ENCODE data around the gene P2RY11.

Gene P2RY11
- 9.4 to 13.3 (median 11.4) reads per million in 4 donors for total RNA-seq

DNA sequence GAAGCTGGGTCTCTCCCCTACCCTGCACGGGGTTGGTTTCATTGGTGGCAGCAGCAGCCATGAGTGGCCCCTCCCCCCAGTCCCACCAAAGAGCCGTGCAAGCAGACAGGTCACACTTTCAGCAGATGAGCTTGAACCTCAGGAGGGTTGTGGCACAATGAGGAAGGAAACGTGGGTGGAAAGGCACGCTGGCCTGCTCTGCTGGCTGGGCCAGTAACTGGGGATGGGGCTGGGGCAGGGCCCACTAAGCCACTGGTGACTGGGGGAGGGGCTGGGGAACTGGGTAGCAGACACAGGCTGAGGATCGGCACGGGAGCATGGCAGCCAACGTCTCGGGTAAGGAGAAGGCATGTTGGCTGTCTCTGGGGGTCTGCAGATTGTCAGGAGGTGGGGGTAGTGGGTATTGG lies at the start of gene P2RY11:
Gene P2RY11 (plus strand): TSS at position 289 of the 407 bp plus-strand sequence. CDS start 29 bp downstream, at position 318.
- peak in 1 of 5 donors; percentile 60 for DNase-seq

GRCh38 chr19:10061717-10062310 lies 49.7 kb upstream of the P2RY11 start:
- no peak for DNase-seq

DNA sequence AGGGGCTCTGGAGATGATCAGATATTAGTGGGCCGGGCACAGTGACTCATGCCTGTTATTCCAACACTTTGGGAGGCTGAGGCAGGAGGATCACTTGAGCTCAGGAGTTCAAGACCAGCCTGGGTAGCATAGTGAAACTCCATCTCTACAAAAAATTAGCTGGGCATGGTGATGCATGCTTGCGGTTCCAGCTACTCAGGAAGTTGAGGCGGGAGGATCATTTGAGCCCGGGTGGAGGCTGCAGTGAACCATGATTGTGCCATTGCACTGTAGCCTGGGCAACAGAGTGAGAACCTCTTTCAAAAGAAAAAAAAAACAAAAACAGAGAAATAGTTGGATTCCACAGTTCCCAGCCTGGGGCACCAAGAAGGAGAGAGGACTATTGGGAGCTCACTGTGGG lies 43.3 kb upstream of the P2RY11 start:
- DNase-seq: no peak

- no peak for DNase-seq
Observed at GRCh38 chr19:10069046-10069445, 42.4 kb upstream of the P2RY11 start.

DNA sequence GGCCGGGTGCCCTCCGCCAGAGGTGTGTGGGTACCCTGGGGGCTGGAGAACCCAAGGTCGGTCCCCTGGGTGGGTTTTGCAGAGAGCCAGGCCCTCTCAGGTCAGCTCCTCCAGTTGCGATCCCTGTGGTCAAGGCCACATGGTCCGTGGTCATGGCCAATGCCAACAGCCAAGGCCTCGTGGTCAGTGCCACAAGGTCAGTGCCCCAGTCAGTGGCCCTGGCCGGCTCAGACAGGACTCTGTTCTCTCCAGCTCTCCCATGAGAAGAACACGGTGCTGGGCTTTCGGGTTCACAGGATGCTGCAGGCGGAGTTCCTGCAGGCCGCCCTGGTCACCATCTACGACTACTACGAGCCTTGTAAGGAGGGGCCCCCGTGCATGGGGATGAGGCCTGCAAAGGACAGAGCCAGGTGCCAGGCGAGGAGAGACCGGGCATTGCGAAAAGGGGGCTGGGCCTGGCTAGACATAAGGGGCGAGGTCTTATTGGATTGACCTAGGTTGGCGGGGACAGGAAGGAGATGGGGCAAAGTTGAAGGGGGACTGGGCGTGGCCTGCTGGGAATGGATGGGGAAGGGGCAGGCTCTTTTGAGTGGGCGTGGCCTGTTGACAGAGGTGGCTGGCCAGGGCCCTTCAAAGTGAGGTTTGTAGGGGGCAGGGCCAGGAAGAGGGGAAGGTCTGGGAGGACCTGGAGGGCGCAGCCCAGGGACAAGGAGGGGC lies 40.6 kb upstream of the P2RY11 start:
- DNase-seq: no peak

DNA sequence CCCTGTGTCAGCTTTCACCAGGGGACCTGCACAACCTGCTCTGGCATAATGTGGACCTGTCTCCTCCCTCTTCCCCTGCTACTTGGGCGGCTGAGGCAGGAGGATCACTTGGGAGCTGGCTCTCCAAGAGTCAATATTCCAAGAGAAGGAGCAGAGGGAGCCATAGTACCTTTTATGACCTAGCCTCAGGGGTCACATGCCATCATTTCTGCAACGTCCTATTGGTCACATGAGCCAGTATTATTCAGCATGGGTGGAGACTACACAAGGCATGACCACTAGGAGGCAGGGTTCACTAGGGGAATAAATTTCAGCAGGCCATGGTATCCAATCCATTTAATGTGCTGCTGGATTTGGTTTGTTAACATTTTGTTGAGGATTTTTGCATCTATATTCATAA lies 37.3 kb upstream of the P2RY11 start:
- DNase-seq: peak in 3 of 5 donors; percentile 17 to 60 (median 42)

DNA sequence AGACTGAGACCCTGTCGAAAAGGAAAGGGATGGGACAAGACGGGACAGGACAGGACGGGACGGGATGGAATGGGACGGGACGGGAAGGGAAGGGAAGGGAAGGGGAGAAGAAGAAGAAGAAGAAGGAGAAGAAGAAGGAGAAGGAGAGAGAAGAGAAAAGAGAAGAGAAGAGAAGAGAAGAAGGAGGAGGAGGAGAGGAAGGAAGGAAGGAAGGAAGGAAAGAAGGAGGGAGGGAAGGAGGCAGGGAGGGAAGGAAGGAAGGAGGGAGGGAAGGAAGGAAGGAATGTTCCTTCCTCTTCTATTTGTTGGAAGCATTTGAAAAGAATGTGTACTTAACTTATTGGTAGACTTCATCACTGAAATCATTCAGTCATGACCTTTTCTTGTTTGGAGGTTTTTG lies 35.0 kb upstream of the P2RY11 start:
- DNase-seq: no peak

- DNase-seq: no peak
Observed at GRCh38 chr19:10078329-10078728, 33.2 kb upstream of the P2RY11 start.

DNA sequence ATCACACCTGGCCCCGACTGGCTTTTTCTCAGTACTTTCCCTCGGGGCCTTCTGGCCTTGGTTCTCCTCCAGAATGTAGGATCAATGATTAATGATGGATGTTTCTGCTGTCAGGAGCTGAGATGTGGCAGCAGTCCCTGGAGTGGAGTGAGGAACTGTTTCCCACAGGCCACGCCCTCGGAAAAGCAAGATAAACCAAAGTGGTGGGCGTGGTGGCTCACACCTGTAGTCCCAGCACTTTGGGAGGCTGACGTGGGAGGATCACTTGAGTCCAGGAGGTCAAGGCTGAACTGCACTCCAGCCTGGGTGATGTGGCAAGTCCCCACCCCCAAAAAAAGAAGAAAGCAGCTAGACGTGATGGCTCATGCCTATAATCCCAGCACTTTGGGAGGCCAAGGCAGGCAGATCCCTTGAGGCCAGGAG lies 32.5 kb upstream of the P2RY11 start:
- DNase-seq: no peak

GRCh38 chr19:10083911-10084310 lies 27.6 kb upstream of the P2RY11 start:
- DNase-seq: no peak

DNA sequence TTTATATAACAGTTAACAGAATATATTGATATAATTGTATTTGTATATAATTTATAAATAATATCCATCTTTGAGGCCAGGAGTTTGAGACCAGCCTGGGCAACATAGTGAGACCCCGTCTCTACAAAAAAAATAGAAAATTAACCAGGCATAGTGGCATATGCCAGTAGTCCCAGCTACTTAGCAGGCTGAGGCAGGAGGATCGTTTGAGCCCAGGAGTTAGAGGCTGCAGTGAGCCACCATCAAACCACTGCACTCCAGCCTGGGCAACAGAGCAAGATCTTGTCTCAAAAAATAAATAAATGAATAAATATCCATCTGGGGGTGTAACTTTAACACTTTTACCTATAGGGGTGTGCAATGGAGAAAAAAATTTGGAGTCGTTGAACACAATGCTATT lies 26.7 kb upstream of the P2RY11 start:
- DNase-seq: no peak

- DNase-seq: peak; percentile 76 to 86 (median 80)
Observed at GRCh38 chr19:10085641-10086590, 25.6 kb upstream of the P2RY11 start, which contains the start of gene SHFL. Gene SHFL, plus strand, starts transcription at chr19:10086317. Its CDS starts 111 bp downstream, at chr19:10086428.

- peak in 1 of 5 donors; percentile 41 for DNase-seq
Observed at GRCh38 chr19:10086591-10087192, 24.8 kb upstream of the P2RY11 start.

DNA sequence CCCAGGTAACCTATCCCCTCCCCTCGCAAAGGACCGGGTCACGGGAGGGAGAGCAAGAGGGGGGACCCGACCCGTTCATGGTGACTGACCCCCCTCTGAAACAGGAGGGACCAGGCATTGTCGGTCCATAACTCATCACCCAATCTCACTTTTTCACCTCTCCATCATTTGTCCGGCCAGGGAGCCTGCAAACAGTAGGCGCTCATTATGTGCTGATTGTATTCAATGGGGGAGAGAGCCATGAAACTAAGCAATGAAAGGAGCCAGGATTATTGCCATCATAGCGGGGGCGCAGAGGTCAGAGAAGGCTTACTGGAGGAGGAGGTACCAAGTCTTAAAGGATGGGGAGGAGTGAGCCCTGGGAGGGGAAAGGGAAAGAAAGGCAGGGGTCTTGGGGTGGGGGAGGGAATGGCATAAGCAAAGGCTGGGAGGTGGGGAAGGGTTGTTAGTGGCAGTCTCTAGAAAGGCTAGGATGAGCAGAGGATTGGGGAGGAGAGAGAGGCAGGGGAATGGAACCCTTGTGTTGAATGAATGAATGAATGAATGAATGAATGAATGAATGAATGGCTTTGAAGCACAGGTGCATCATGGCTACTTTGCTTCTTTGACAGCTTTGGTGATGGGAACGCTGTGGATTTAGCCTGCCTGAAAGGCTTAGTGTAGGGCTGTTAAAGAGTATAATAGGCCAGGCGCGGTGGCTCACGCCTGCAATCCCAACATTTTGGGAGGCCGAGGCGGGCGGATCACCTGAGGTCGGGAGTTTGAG lies 24.0 kb upstream of the P2RY11 start:
- DNase-seq: no peak

DNA sequence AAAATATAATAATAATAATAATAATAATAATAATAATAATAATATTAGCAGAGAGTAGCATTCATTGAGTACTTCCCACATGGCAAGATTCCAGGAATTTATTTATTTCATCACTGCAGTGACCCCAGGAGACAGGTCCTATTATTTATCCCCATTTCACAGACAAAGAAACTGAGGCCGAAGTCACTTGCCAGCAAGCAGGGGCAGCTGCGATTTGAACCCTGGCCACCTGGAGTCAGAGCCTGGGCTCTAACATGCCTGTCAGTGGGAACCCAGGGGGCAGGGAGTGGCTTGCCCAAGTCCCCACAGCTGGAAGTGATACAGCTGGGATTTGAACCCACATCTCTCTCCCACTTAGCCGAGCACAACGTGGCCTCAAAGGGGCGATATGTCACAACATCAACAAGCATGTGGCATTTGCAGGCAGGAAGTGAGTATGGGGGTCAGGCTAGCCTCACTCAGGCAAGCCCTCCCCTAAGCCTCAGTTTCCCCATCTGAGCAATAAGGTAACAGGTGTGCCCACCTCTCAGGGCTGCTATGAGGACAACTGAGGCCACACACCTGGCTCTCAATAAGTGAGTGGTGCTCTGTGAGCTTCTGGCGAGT lies 22.4 kb upstream of the P2RY11 start:
- no peak for DNase-seq

- no peak for DNase-seq
Observed at GRCh38 chr19:10089801-10090375, 21.6 kb upstream of the P2RY11 start.

DNA sequence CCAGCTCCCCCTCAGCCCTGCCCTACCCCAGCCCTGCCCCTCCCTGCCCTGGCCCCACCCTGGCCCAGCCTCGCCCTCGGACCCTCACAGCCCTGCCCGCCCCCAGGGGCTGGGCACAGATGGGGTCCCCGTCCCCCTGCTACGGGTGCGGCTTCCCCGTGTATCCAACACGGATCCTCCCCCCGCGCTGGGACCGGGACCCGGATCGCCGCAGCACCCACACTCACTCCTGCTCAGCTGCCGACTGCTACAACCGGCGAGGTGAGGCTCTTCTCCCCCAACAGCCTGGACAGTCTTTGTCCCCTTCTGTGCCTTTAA lies 20.2 kb upstream of the P2RY11 start:
- DNase-seq: no peak

DNA sequence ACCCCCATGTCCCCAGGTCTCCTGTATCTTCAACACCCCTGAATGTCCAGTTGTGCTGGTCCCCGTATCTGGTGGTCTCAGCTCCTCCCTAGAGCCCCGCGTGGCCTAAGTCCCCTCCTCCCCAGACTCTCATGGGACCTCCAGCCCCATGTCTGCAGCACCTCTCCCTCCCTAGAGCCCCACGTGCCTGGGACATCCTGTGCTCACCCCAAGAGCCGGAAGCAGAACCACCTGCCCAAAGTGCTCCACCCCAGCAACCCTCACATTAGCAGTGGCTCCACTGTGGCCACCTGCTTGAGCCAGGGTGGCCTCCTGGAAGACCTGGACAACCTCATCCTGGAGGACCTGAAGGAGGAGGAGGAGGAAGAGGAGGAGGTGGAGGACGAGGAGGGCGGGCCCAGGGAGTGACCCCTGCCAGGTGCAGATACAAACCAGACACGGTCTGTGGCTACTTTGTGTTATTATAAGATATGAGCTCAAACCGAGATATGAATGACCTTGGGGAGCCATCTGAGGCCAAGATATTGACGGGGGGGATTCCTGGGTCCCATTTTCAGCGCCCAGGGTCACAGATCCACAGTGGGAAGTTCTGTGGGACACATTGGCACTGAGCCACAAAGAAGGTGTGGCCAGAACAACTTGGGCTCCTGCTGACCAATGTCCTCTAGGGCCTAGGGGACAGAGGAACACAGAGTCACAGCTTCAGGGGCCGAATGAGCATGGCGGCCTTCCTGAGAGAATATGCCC lies 19.4 kb upstream of the P2RY11 start:
- no peak for DNase-seq

- no peak for DNase-seq
Observed at GRCh38 chr19:10092648-10093294, 18.7 kb upstream of the P2RY11 start.

All from T-helper 1 cell (primary cell).